CD4-positive, alpha-beta memory T cell (primary cell): ENCODE data around the gene EPHA6. TPM values are rescaled to one million over a fixed set of nuclear protein-coding genes. Genes with fewer than 3 reads are reported as not detected.

Experiments
- CTCF ChIA-PET: fragments of 350-600 bp; sonication (Branson Sonifier 250); formaldehyde crosslinking; loops from one replicate; lab custom pipeline; 2021; ENCODE audit warnings: inconsistent platforms; ENCODE audit not compliant: partially characterized antibody; lab: Charles Lee
- POLR2A ChIA-PET: fragments of 350-600 bp; sonication (Branson Sonifier 250); formaldehyde crosslinking; loops from one replicate; lab custom pipeline; 2021; ENCODE audit not compliant: partially characterized antibody; lab: Charles Lee
- DNase-seq, 5 donors: peaks; one replicate each; pipeline versions ENCODE4 v3.0.0 to v3.0.0-alpha.2; 2020 to 2022; ENCODE audit warnings: mixed read lengths in 1 of 5
- H3K27ac ChIP-seq: one replicate; pipeline ENCODE4 v1.7.0; 2013; ENCODE audit warnings: low read depth, low read length
- H3K27me3 ChIP-seq: 2 replicates; pipeline ENCODE4 v1.7.0; 2013; ENCODE audit warnings: mild to moderate bottlenecking, low read length, moderate library complexity; ENCODE audit not compliant: insufficient read depth
- H3K36me3 ChIP-seq: 2 replicates; pipeline ENCODE4 v1.7.0; 2013; ENCODE audit warnings: mild to moderate bottlenecking, low read length, moderate library complexity; ENCODE audit not compliant: insufficient read depth
- H3K4me1 ChIP-seq: 2 replicates; pipeline ENCODE4 v1.7.0; 2013; ENCODE audit warnings: mild to moderate bottlenecking, low read length, moderate library complexity; ENCODE audit not compliant: insufficient read depth
- H3K4me3 ChIP-seq, 2 donors: one replicate each; pipeline ENCODE4 v1.7.0; 2013; ENCODE audit warnings: low read length in 2 of 2, mild to moderate bottlenecking in 1 of 2
- H3K9me3 ChIP-seq, 2 donors: one replicate each; pipeline ENCODE4 v1.7.0; 2013; ENCODE audit warnings: low read length in 2 of 2, control low read depth in 1 of 2; ENCODE audit not compliant: control insufficient read depth in 1 of 2
- H3K27ac Mint-ChIP-seq, 7 donors: one replicate each; pipeline ENCODE4 v1.8.0; 2020 to 2021; ENCODE audit warnings: mixed read lengths in 7 of 7, mild to moderate bottlenecking in 6 of 7, inconsistent platforms in 3 of 7, moderate library complexity in 3 of 7
- H3K27me3 Mint-ChIP-seq, 2 donors: one replicate each; pipeline ENCODE4 v1.8.0; 2020 to 2021; ENCODE audit warnings: mixed read lengths in 2 of 2
- H3K36me3 Mint-ChIP-seq, 2 donors: one replicate each; pipeline ENCODE4 v1.8.0; 2020 to 2021; ENCODE audit warnings: mixed read lengths in 2 of 2, inconsistent platforms in 1 of 2, mild to moderate bottlenecking in 1 of 2
- H3K4me1 Mint-ChIP-seq, 4 donors: one replicate each; pipeline ENCODE4 v1.8.0; 2020 to 2021; ENCODE audit warnings: mixed read lengths in 4 of 4, mild to moderate bottlenecking in 1 of 4
- H3K4me3 Mint-ChIP-seq, 8 donors: one replicate each; pipeline ENCODE4 v1.8.0; 2020 to 2021; ENCODE audit warnings: mixed read lengths in 8 of 8, mild to moderate bottlenecking in 7 of 8, moderate library complexity in 6 of 8, inconsistent platforms in 3 of 8
- H3K9me3 Mint-ChIP-seq, 8 donors: one replicate each; pipeline ENCODE4 v1.8.0; 2020 to 2021; ENCODE audit warnings: mixed read lengths in 8 of 8, mild to moderate bottlenecking in 5 of 8, inconsistent platforms in 3 of 8, moderate library complexity in 1 of 8
- intact Hi-C: fragments of 100-400 bp; cut with micrococcal nuclease; formaldehyde crosslinking; loops from one replicate; pipeline ENCODE4 v1.15.1; 2023
- polyA plus RNA-seq, 2 donors: library from polyadenylated mRNA; unstranded; fragments of 300-500 nt; fragmentation: Illumina TruSeq; gene quantifications; one replicate each; pipeline ENCODE4 v1.2.3, GENCODE V29; 2021
- total RNA-seq, 2 experiments: library from RNA; stranded (reverse); gene quantifications; one replicate each; pipeline ENCODE4 v1.2.3, GENCODE V29; 2021

The EPHA6 gene
- total and polyA plus RNA-seq, 4 experiments from 2014 or later, result not detected

DNA sequence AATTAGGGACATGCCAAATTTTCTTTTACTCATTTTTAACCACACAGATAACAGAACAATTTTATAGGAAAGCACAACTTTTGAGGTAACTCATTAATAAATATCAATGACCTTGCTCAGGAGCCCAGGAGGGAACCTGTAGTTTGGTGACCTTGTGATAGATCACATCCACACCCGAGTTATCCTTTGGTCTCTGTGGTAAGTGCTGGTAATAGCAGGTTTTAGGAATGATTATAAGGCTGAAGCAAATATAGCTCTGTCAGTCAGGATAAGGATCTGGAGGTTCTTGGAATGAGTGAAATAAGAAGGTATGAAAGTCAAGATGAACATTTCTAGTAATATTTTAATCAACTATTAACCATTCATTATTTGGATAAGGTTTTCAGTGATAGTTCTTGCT lies 46.5 kb downstream of the EPHA6 start:
- Mint-ChIP-seq H3K9me3 (no peaks in the 10 kb centered on the region), H3K4me3 (no peak overlapping the region), H3K27me3 (no peaks in the 10 kb centered on the region), H3K36me3 (no peaks in the 10 kb centered on the region), H3K27ac (no peak overlapping the region), H3K4me1 (no peaks in the 10 kb centered on the region)
- H3K36me3 ChIP-seq, result no peaks in the 10 kb centered on the region
- no peak overlapping the region for H3K4me3 ChIP-seq
- no peaks in the 10 kb centered on the region for H3K4me1 ChIP-seq
- ChIA-PET POLR2A (no interaction called here), CTCF (no interaction called here)
- intact Hi-C loops, result no loop called here
- no peaks in the 10 kb centered on the region for H3K27me3 ChIP-seq
- no peaks in the 10 kb centered on the region for H3K9me3 ChIP-seq
- H3K27ac ChIP-seq, result no peak overlapping the region
- no peak for DNase-seq

- Histone ChIP-seq H3K27ac (no peak overlapping the region), H3K36me3 (no peaks in the 10 kb centered on the region), H3K4me3 (no peak overlapping the region), H3K9me3 (no peaks in the 10 kb centered on the region), H3K27me3 (no peaks in the 10 kb centered on the region), H3K4me1 (no peaks in the 10 kb centered on the region)
- CTCF ChIA-PET, result no interaction called here
- H3K4me3 Mint-ChIP-seq, result no peak overlapping the region
- no peaks in the 10 kb centered on the region for H3K4me1 Mint-ChIP-seq
- no peaks in the 10 kb centered on the region for H3K36me3 Mint-ChIP-seq
- intact Hi-C loops, result loop anchor here (2.0 kb wide), 1 partner anchor 1160 kb away; no protein-coding TSS in a partner anchor
- POLR2A ChIA-PET, result no interaction called here
- no peaks in the 10 kb centered on the region for H3K27me3 Mint-ChIP-seq
- H3K9me3 Mint-ChIP-seq, result no peaks in the 10 kb centered on the region
- H3K27ac Mint-ChIP-seq, result no peak overlapping the region
- no peak for DNase-seq
Observed at GRCh38 chr3:96863129-96863740, 48.8 kb downstream of the EPHA6 start.

- ChIA-PET CTCF (interaction anchor here (0.7 kb wide), 1 partner anchor 28 kb away, joined by 4 read pairs; no protein-coding TSS in a partner anchor), POLR2A (no interaction called here)
- Mint-ChIP-seq H3K36me3 (no peaks in the 10 kb centered on the region), H3K9me3 (no peaks in the 10 kb centered on the region), H3K4me1 (no peaks in the 10 kb centered on the region), H3K4me3 (no peak overlapping the region), H3K27me3 (no peaks in the 10 kb centered on the region), H3K27ac (no peak overlapping the region)
- H3K36me3 ChIP-seq, result no peaks in the 10 kb centered on the region
- no peak overlapping the region for H3K27ac ChIP-seq
- intact Hi-C loops, result no loop called here
- no peak for DNase-seq
- H3K9me3 ChIP-seq, result no peaks in the 10 kb centered on the region
- no peaks in the 10 kb centered on the region for H3K27me3 ChIP-seq
- H3K4me3 ChIP-seq, result no peak overlapping the region
- no peaks in the 10 kb centered on the region for H3K4me1 ChIP-seq
Observed at GRCh38 chr3:96865605-96866004, 51.2 kb downstream of the EPHA6 start.

- Mint-ChIP-seq H3K9me3 (no peaks in the 10 kb centered on the region), H3K27ac (no peak overlapping the region)
- CTCF ChIA-PET, result no interaction called here
Observed at GRCh38 chr3:96869316-96869715, 54.9 kb downstream of the EPHA6 start.

GRCh38 chr3:96877510-96877909 lies 63.1 kb downstream of the EPHA6 start:
- no peaks in the 10 kb centered on the region for H3K4me1 ChIP-seq
- H3K27me3 Mint-ChIP-seq, result no peaks in the 10 kb centered on the region
- ChIA-PET CTCF (no interaction called here), POLR2A (no interaction called here)
- H3K36me3 ChIP-seq, result no peaks in the 10 kb centered on the region
- no peak overlapping the region for H3K4me3 ChIP-seq
- peaks cover 0 to 1% (median 0%) of the 10 kb centered on the region in 4 donors for H3K4me1 Mint-ChIP-seq
- no peak overlapping the region for H3K27ac ChIP-seq
- no peaks in the 10 kb centered on the region for H3K27me3 ChIP-seq
- no peak overlapping the region for H3K27ac Mint-ChIP-seq
- no peaks in the 10 kb centered on the region for H3K36me3 Mint-ChIP-seq
- peaks cover 0 to 4% (median 0%) of the 10 kb centered on the region in 8 donors for H3K9me3 Mint-ChIP-seq
- intact Hi-C loops, result no loop called here
- DNase-seq, result no peak
- no peak overlapping the region for H3K4me3 Mint-ChIP-seq
- H3K9me3 ChIP-seq, result no peaks in the 10 kb centered on the region

More at GRCh38 chr3:96869316-96869715, 54.9 kb downstream of the EPHA6 start:
- no peaks in the 10 kb centered on the region for H3K36me3 Mint-ChIP-seq
- Histone ChIP-seq H3K4me3 (no peak overlapping the region), H3K27me3 (no peaks in the 10 kb centered on the region), H3K4me1 (no peaks in the 10 kb centered on the region), H3K9me3 (no peaks in the 10 kb centered on the region), H3K36me3 (no peaks in the 10 kb centered on the region), H3K27ac (no peak overlapping the region)
- H3K4me1 Mint-ChIP-seq, result no peaks in the 10 kb centered on the region
- POLR2A ChIA-PET, result no interaction called here
- no peaks in the 10 kb centered on the region for H3K27me3 Mint-ChIP-seq
- intact Hi-C loops, result no loop called here
- no peak for DNase-seq
- H3K4me3 Mint-ChIP-seq, result no peak overlapping the region

- no peaks in the 10 kb centered on the region for H3K27me3 Mint-ChIP-seq
- no peaks in the 10 kb centered on the region for H3K36me3 ChIP-seq
- no peaks in the 10 kb centered on the region for H3K9me3 ChIP-seq
- peaks cover 0 to 7% (median 0%) of the 10 kb centered on the region in 8 donors for H3K9me3 Mint-ChIP-seq
- no peak overlapping the region for H3K4me3 ChIP-seq
- H3K27ac ChIP-seq, result no peak overlapping the region
- intact Hi-C loops, result no loop called here
- POLR2A ChIA-PET, result no interaction called here
- no peaks in the 10 kb centered on the region for H3K36me3 Mint-ChIP-seq
- no peaks in the 10 kb centered on the region for H3K4me1 Mint-ChIP-seq
- DNase-seq, result no peak
- H3K27ac Mint-ChIP-seq, result no peak overlapping the region
- H3K4me3 Mint-ChIP-seq, result no peak overlapping the region
- CTCF ChIA-PET, result no interaction called here
- no peaks in the 10 kb centered on the region for H3K4me1 ChIP-seq
- no peaks in the 10 kb centered on the region for H3K27me3 ChIP-seq
Observed at GRCh38 chr3:96900031-96900430, 85.6 kb downstream of the EPHA6 start.

DNA sequence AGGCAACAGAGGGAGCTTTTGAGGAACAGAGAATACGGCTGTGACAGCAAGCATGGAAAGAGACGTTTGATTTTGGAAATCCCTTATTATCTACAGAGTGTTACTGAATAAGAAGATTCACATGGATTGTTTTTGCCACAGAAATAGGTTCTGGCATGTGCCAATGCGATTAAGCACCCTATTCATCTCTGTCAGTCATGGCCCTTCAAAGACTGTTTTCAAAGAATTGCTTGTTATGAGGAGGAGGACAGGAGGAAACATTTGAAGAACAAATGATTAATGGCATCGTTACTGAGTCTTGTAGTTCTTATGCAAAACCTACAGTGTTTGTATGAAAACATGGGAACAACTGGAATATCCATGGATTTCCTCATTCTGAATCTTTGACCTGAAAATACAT lies 86.2 kb downstream of the EPHA6 start:
- POLR2A ChIA-PET, result no interaction called here
- H3K4me3 Mint-ChIP-seq, result no peak overlapping the region

More for the DNA sequence above, 86.2 kb downstream of the EPHA6 start:
- no peak for DNase-seq
- H3K4me1 ChIP-seq, result no peaks in the 10 kb centered on the region
- H3K27ac ChIP-seq, result no peak overlapping the region
- CTCF ChIA-PET, result no interaction called here
- H3K9me3 ChIP-seq, result no peaks in the 10 kb centered on the region
- no peak overlapping the region for H3K27ac Mint-ChIP-seq
- no peaks in the 10 kb centered on the region for H3K27me3 ChIP-seq
- peaks cover 0 to 5% (median 0%) of the 10 kb centered on the region in 8 donors for H3K9me3 Mint-ChIP-seq
- H3K4me3 ChIP-seq, result no peak overlapping the region
- H3K36me3 Mint-ChIP-seq, result no peaks in the 10 kb centered on the region
- H3K27me3 Mint-ChIP-seq, result no peaks in the 10 kb centered on the region
- intact Hi-C loops, result no loop called here
- no peaks in the 10 kb centered on the region for H3K4me1 Mint-ChIP-seq
- no peaks in the 10 kb centered on the region for H3K36me3 ChIP-seq
